Measurements from ENCODE around the gene RPL7A.

DNA sequence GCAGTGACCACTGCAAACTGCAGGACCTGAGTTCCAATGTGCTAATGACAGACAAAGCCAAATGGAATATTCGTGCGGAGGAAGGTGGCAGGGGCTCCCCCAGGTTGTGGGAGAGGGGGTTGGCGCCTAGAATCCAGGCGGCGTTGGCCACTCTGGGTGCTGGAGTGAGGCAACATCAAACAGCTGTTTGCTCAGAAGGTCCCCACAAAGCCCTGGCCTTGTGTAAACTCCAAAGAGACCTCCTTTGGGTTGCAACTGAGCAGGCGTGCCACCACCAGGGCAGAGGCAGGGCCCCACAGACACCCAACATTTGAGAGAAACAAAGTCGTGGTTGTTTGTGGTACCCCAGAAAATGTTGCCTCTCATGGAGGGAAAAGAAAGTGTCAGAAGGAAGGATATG is 42.7 kb downstream of the RPL7A start:
- TF ChIP-seq EZH2 (IDR thresholded peaks at IDR 0.05; ENCODE audit: low read length): no peak
- TF ChIP-seq, protein P1, sequence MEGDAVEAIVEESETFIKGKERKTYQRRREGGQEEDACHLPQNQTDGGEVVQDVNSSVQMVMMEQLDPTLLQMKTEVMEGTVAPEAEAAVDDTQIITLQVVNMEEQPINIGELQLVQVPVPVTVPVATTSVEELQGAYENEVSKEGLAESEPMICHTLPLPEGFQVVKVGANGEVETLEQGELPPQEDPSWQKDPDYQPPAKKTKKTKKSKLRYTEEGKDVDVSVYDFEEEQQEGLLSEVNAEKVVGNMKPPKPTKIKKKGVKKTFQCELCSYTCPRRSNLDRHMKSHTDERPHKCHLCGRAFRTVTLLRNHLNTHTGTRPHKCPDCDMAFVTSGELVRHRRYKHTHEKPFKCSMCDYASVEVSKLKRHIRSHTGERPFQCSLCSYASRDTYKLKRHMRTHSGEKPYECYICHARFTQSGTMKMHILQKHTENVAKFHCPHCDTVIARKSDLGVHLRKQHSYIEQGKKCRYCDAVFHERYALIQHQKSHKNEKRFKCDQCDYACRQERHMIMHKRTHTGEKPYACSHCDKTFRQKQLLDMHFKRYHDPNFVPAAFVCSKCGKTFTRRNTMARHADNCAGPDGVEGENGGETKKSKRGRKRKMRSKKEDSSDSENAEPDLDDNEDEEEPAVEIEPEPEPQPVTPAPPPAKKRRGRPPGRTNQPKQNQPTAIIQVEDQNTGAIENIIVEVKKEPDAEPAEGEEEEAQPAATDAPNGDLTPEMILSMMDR (optimal IDR thresholded peaks at IDR 0.05 in 1 of 3, IDR thresholded peaks at IDR 0.05 in 1 of 3, conservative IDR thresholded peaks at IDR 0.05 in 1 of 3; ENCODE audit: extremely low read depth in 1 of 3, insufficient read depth in 2 of 3, low read length in 3 of 3): no peak
